SK-N-MC (cell line): ENCODE results near the gene DPYSL5.

Experiments used
- EZH2 ChIP-seq: fragments of 200-600 bp; sonication (generic); IDR thresholded peaks from one replicate; pipeline ENCODE4 v1.6.1; 2017; ENCODE audit warnings: antibody characterized with exemption
- FOXP2 ChIP-seq: optimal IDR thresholded peaks from 2 replicates; pipeline ENCODE3; 2011; ENCODE audit warnings: mild to moderate bottlenecking, moderate library complexity; ENCODE audit not compliant: insufficient read depth; ENCODE audit errors: extremely low read length, control extremely low read depth
- POLR2AphosphoS5 ChIP-seq: IDR thresholded peaks from 2 replicates; pipeline ENCODE4 v1.6.1; 2012; ENCODE audit warnings: mild to moderate bottlenecking, low read depth, low read length, borderline replicate concordance

GRCh38 chr2:26812731-26813130 is 35.2 kb upstream of the DPYSL5 start:
- TF ChIP-seq POLR2AphosphoS5 (no peak), EZH2 (no peak), FOXP2 (no peak)
